ENCODE results near the gene MYRIP.
"Not testable (repeated sequence)": the region's sequence is repeated elsewhere in the genome, so short reads cannot be mapped to it uniquely, and the experiment has no call there.

The MYRIP gene

GRCh38 chr3:39808467-39809180, 785 bp upstream of the MYRIP start:
- DNase-seq, result no peak

GRCh38 chr3:39809995-39810595, 686 bp downstream of the MYRIP start:
- no peak for DNase-seq

GRCh38 chr3:39810647-39811161, 1.3 kb downstream of the MYRIP start:
- no peak for DNase-seq

GRCh38 chr3:39811561-39811960, 2.2 kb downstream of the MYRIP start:
- no peak for DNase-seq

- no peak for DNase-seq
Measured at GRCh38 chr3:39812537-39812936, 3.1 kb downstream of the MYRIP start.

- DNase-seq, result no peak
Measured at GRCh38 chr3:39814007-39814406, 4.6 kb downstream of the MYRIP start.

- DNase-seq, result no peak
Measured at GRCh38 chr3:39819899-39820298, 10.5 kb downstream of the MYRIP start.

- DNase-seq, result not testable (repeated sequence)
Measured at GRCh38 chr3:39833764-39834163, 24.4 kb downstream of the MYRIP start.

GRCh38 chr3:39839484-39839883, 30.1 kb downstream of the MYRIP start:
- no peak for DNase-seq

GRCh38 chr3:39843440-39843839, 34.0 kb downstream of the MYRIP start:
- no peak for DNase-seq

- no peak for DNase-seq
Measured at GRCh38 chr3:39848365-39848764, 39.0 kb downstream of the MYRIP start.

GRCh38 chr3:39849992-39850715, 40.7 kb downstream of the MYRIP start:
- no peak for DNase-seq

GRCh38 chr3:39850716-39851032, 41.3 kb downstream of the MYRIP start:
- no peak for DNase-seq

GRCh38 chr3:39855517-39855916, 46.1 kb downstream of the MYRIP start:
- DNase-seq, result no peak

- no peak for DNase-seq
Measured at GRCh38 chr3:39869890-39870289, 60.5 kb downstream of the MYRIP start.

GRCh38 chr3:39870706-39871105, 61.3 kb downstream of the MYRIP start:
- DNase-seq, result no peak

- DNase-seq, result no peak
Measured at GRCh38 chr3:39879581-39879980, 70.2 kb downstream of the MYRIP start.

GRCh38 chr3:39882111-39882510, 72.7 kb downstream of the MYRIP start:
- DNase-seq, result no peak

GRCh38 chr3:39892068-39892467, 82.7 kb downstream of the MYRIP start:
- no peak for DNase-seq

GRCh38 chr3:39896184-39896583, 86.8 kb downstream of the MYRIP start:
- DNase-seq, result no peak

GRCh38 chr3:39900462-39901002, 91.1 kb downstream of the MYRIP start:
- no peak for DNase-seq

GRCh38 chr3:39903253-39903652, 93.8 kb downstream of the MYRIP start:
- DNase-seq, result no peak

GRCh38 chr3:39905788-39906187, 96.4 kb downstream of the MYRIP start:
- DNase-seq, result no peak

- DNase-seq, result no peak
Measured at GRCh38 chr3:39907981-39908380, 98.6 kb downstream of the MYRIP start.
